NB4 (cell line): ENCODE measurements around the gene TMEM63B.

Source experiments
- CTCF ChIP-seq: IDR thresholded peaks from one replicate; pipeline ENCODE4 v1.5.1; 2012; ENCODE audit warnings: low read depth, low read length
- MAX ChIP-seq: IDR thresholded peaks from 2 replicates; pipeline ENCODE4 v1.6.1; 2011; ENCODE audit warnings: low read depth, low read length
- MYC ChIP-seq: IDR thresholded peaks from 2 replicates; pipeline ENCODE4 v1.6.1; 2011; ENCODE audit warnings: low read depth, low read length
- POLR2A ChIP-seq: IDR thresholded peaks from 2 replicates; pipeline ENCODE4 v1.6.1; 2011; ENCODE audit warnings: mild to moderate bottlenecking; ENCODE audit not compliant: insufficient read length; ENCODE audit errors: extremely low read depth

DNA sequence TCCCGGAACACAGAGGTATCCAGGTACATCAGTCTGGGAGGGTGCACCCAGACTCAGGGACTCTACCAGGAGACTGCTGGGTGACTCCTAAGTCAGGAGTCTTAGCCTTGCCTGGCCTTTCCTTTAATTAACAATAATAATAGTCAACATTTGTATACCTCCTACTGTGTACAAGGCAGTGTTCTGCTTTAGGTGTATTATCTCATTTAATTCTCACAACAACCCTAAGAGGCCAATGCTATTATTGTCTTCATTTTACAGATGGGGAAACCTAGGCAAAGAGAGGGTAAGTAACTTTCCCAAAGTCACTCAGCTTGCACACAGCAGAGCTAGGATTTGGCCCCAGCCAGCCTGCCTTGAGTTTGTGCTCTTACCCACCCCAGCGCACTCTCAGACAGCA lies 39.7 kb upstream of the TMEM63B start:
- no peak for TF ChIP-seq MYC
- no peak for TF ChIP-seq CTCF
- no peak for TF ChIP-seq POLR2A
- no peak for TF ChIP-seq MAX
